H9 (cell line): ENCODE results near the gene GFRA1. TPM values are rescaled to one million over a fixed set of nuclear protein-coding genes. Genes with fewer than 3 reads are reported as not detected.

ENCODE experiments used
- DNase-seq: peaks from one replicate; pipeline ENCODE4 v3.0.0-alpha.2; 2017
- H2AFZ ChIP-seq: one replicate; pipeline ENCODE4 v1.6.1; 2013; ENCODE audit warnings: mild to moderate bottlenecking, low read length, control low read depth, moderate library complexity
- H2AK5ac ChIP-seq: 2 replicates; pipeline ENCODE4 v1.6.1; 2013; ENCODE audit warnings: low read length, control low read depth, mixed read lengths; ENCODE audit not compliant: insufficient read length
- H2BK120ac ChIP-seq: one replicate; pipeline ENCODE4 v1.6.1; 2013; ENCODE audit warnings: low read depth, mild to moderate bottlenecking, low read length, control low read depth, inconsistent platforms; ENCODE audit not compliant: poor library complexity, severe bottlenecking
- H2BK12ac ChIP-seq: 2 replicates; pipeline ENCODE4 v1.6.1; 2013; ENCODE audit warnings: low read length, control low read depth, mixed read lengths, low read depth; ENCODE audit not compliant: insufficient read length
- H2BK15ac ChIP-seq: 2 replicates; pipeline ENCODE4 v1.6.1; 2013; ENCODE audit warnings: low read depth, low read length, control low read depth
- H2BK20ac ChIP-seq: one replicate; pipeline ENCODE4 v1.6.1; 2013; ENCODE audit warnings: low read depth, mild to moderate bottlenecking, low read length, control low read depth, inconsistent platforms; ENCODE audit not compliant: poor library complexity, severe bottlenecking
- H2BK5ac ChIP-seq: 2 replicates; pipeline ENCODE4 v1.6.1; 2013; ENCODE audit warnings: low read length, control low read depth, mixed read lengths; ENCODE audit not compliant: insufficient read length
- H3K14ac ChIP-seq: 2 replicates; pipeline ENCODE4 v1.6.1; 2013; ENCODE audit warnings: low read length, control low read depth; ENCODE audit not compliant: insufficient read depth
- H3K18ac ChIP-seq: 2 replicates; pipeline ENCODE4 v1.6.1; 2013; ENCODE audit warnings: low read depth, mild to moderate bottlenecking, mixed read lengths, low read length, control low read depth; ENCODE audit not compliant: insufficient read length
- H3K23ac ChIP-seq: 2 replicates; pipeline ENCODE4 v1.6.1; 2013; ENCODE audit warnings: low read length, control low read depth, mixed read lengths, low read depth; ENCODE audit not compliant: insufficient read length
- H3K23me2 ChIP-seq: 2 replicates; pipeline ENCODE4 v1.6.1; 2013; ENCODE audit warnings: low read depth, mild to moderate bottlenecking, mixed read lengths, low read length, control low read depth; ENCODE audit not compliant: insufficient read length, poor library complexity, severe bottlenecking
- H3K27ac ChIP-seq: 2 replicates; pipeline ENCODE4 v1.5.1; 2013; ENCODE audit warnings: low read length, control low read depth, mixed read lengths, low read depth; ENCODE audit not compliant: insufficient read length
- H3K27me3 ChIP-seq: 2 replicates; pipeline ENCODE4 v1.6.1; 2013; ENCODE audit warnings: low read length, control low read depth, inconsistent platforms; ENCODE audit not compliant: insufficient read depth
- H3K4ac ChIP-seq: 2 replicates; pipeline ENCODE4 v1.6.1; 2013; ENCODE audit warnings: low read depth, mild to moderate bottlenecking, control low read depth, inconsistent platforms, low read length, moderate library complexity
- H3K4me1 ChIP-seq: 2 replicates; pipeline ENCODE4 v1.6.1; 2013; ENCODE audit warnings: low read length, control low read depth, inconsistent platforms; ENCODE audit not compliant: insufficient read depth
- H3K4me2 ChIP-seq: 2 replicates; pipeline ENCODE4 v1.6.1; 2013; ENCODE audit warnings: low read length, control low read depth, mixed read lengths; ENCODE audit not compliant: insufficient read length, insufficient read depth
- H3K56ac ChIP-seq: 2 replicates; pipeline ENCODE4 v1.6.1; 2013; ENCODE audit warnings: low read depth, mild to moderate bottlenecking, mixed read lengths, low read length, control low read depth; ENCODE audit not compliant: insufficient read length
- H3K79me1 ChIP-seq: 2 replicates; pipeline ENCODE4 v1.6.1; 2013; ENCODE audit warnings: low read depth, mild to moderate bottlenecking, moderate library complexity, low read length, control low read depth, inconsistent platforms; ENCODE audit not compliant: insufficient read depth, poor library complexity, severe bottlenecking
- H3K79me2 ChIP-seq: 2 replicates; pipeline ENCODE4 v1.6.1; 2013; ENCODE audit warnings: low read length, control low read depth, inconsistent platforms; ENCODE audit not compliant: insufficient read depth
- H3K9ac ChIP-seq: 2 replicates; pipeline ENCODE4 v1.6.1; 2013; ENCODE audit warnings: low read length, control low read depth, mixed read lengths; ENCODE audit not compliant: insufficient read length; ENCODE audit errors: extremely low read depth
- H3K9me3 ChIP-seq: one replicate; pipeline ENCODE4 v1.6.1; 2013; ENCODE audit warnings: low read depth, low read length, inconsistent platforms; ENCODE audit not compliant: control insufficient read depth
- H3T11ph ChIP-seq: one replicate; pipeline ENCODE4 v1.6.1; 2013; ENCODE audit warnings: mild to moderate bottlenecking, low read length, control low read depth, inconsistent platforms
- H4K20me1 ChIP-seq: one replicate; pipeline ENCODE4 v1.6.1; 2013; ENCODE audit not compliant: control insufficient read depth, insufficient read length, insufficient read depth
- H4K5ac ChIP-seq: 2 replicates; pipeline ENCODE4 v1.6.1; 2013; ENCODE audit warnings: low read depth, mild to moderate bottlenecking, mixed read lengths, low read length, control low read depth; ENCODE audit not compliant: insufficient read length
- H4K8ac ChIP-seq: replicated peaks from 2 replicates; pipeline ENCODE4 v1.6.1; 2013; ENCODE audit warnings: low read length, control low read depth, mixed read lengths, low read depth; ENCODE audit not compliant: insufficient read length
- H4K91ac ChIP-seq: 2 replicates; pipeline ENCODE4 v1.6.1; 2013; ENCODE audit warnings: low read depth, mild to moderate bottlenecking, moderate library complexity, mixed read lengths, low read length, control low read depth; ENCODE audit not compliant: insufficient read length
- H3K27ac Mint-ChIP-seq, 3 experiments: 2 replicates in 2 of 3; 3 replicates in 1 of 3; pipeline ENCODE4 v1.8.0; 2020 to 2021; ENCODE audit warnings: mixed read lengths in 3 of 3, mild to moderate bottlenecking in 1 of 3, moderate library complexity in 1 of 3
- H3K27me3 Mint-ChIP-seq: 2 replicates; pipeline ENCODE4 v1.8.0; 2021; ENCODE audit warnings: low read depth, mild to moderate bottlenecking, moderate library complexity, mixed read lengths
- H3K36me3 Mint-ChIP-seq, 3 experiments: 2 replicates in 2 of 3; 3 replicates in 1 of 3; pipeline ENCODE4 v1.8.0; 2020 to 2021; ENCODE audit warnings: low read depth in 3 of 3, mixed read lengths in 3 of 3; ENCODE audit not compliant: insufficient read depth in 1 of 3
- H3K4me1 Mint-ChIP-seq, 2 experiments: 2 replicates each; pipeline ENCODE4 v1.8.0; 2020; ENCODE audit warnings: mixed read lengths in 2 of 2
- H3K4me3 Mint-ChIP-seq, 2 experiments: 2 replicates in 1 of 2; 3 replicates in 1 of 2; pipeline ENCODE4 v1.8.0; 2020 to 2021; ENCODE audit warnings: mild to moderate bottlenecking in 2 of 2, mixed read lengths in 2 of 2, moderate library complexity in 1 of 2
- H3K9me3 Mint-ChIP-seq, 2 experiments: 2 replicates in 1 of 2; 3 replicates in 1 of 2; pipeline ENCODE4 v1.8.0; 2020; ENCODE audit warnings: mild to moderate bottlenecking in 2 of 2, mixed read lengths in 2 of 2, moderate library complexity in 1 of 2
- WGBS: extraction: QIAGEN DNeasy Blood & Tissue Kit; methylation state at CpG from one replicate; pipeline ENCODE4 v1.1.7; 2013; ENCODE audit warnings: missing lambda C conversion rate, low lambda C conversion rate, mixed read lengths; ENCODE audit not compliant: insufficient read length; ENCODE audit errors: extremely low coverage; 5-methylcytosine and 5-hydroxymethylcytosine counted together
- total RNA-seq: library from RNA; stranded (reverse); gene quantifications from 2 replicates; pipeline ENCODE4 v1.2.1, GENCODE V29; 2021
- TF ChIP-seq, protein P1 (sequence below): fragments of 200-600 bp; sonication (generic); conservative IDR thresholded peaks from 3 replicates; pipeline ENCODE4 v1.8.0; 2021; ENCODE audit warnings: antibody characterized with exemption, mild to moderate bottlenecking

The GFRA1 gene
- total RNA-seq, 1 experiment from 2014 or later = 0.24 TPM

DNA sequence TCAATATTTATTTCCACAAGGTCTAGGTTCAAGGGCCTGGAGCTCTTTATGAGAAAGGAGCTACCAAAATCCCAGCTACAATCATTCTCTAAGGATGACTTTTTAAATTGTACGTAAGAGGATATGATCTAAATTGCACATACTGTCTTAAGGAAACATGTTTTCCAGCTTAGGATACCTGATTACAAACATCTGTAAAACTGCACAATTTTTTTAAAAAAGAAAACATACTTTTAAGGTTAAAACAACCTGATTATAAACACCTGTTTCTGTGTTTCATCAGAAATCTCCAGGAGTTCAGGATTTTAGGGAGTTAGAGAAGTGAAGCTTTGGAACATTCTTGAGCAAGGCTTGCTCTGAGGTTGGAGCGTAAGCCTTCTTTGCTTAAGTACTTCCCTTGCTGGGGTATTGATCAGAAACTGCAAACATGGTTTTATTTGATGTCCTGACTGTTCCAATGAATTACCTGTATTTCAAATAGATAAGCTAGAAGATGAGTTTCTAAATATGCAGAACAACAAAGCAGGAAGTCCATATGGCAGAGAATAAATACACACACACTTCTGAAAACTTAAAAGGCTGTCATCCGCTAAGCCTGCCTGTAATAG lies 248.6 kb downstream of the GFRA1 start:
- Histone ChIP-seq H3K27me3 (no peaks in the 10 kb centered on the region), H3K79me1 (no peaks in the 10 kb centered on the region), H2AFZ (no peak overlapping the region), H3K14ac (no peak overlapping the region), H3T11ph (no peak overlapping the region), H2BK5ac (no peak overlapping the region), H4K5ac (no peak overlapping the region), H3K18ac (no peak overlapping the region), H3K27ac (no peak overlapping the region), H3K79me2 (no peaks in the 10 kb centered on the region), H3K23me2 (no peaks in the 10 kb centered on the region), H3K4ac (no peak overlapping the region), H3K4me2 (no peak overlapping the region), H3K23ac (no peak overlapping the region), H4K8ac (no peak overlapping the region), H4K20me1 (no peaks in the 10 kb centered on the region), H3K9ac (no peak overlapping the region), H2BK15ac (no peak overlapping the region), H3K9me3 (no peaks in the 10 kb centered on the region), H2BK120ac (no peak overlapping the region), H2BK12ac (no peak overlapping the region), H2BK20ac (no peak overlapping the region), H3K56ac (no peak overlapping the region), H3K4me1 (no peaks in the 10 kb centered on the region), H4K91ac (no peak overlapping the region), H2AK5ac (no peak overlapping the region)
- Mint-ChIP-seq H3K4me1 (no peaks in the 10 kb centered on the region), H3K4me3 (no peak overlapping the region), H3K27me3 (no peaks in the 10 kb centered on the region; the same call in 1 of the 2 replicates), H3K36me3 (peaks cover 0 to 9% (median 0%) of the 10 kb centered on the region in 3 experiments; a peak in 3 of 7 replicates), H3K27ac (no peak overlapping the region), H3K9me3 (peaks cover 5 to 6% of the 10 kb centered on the region in 2 experiments; a peak in 2 of 5 replicates)
- no peak for DNase-seq
- no CpG with 5 or more reads among the region's 3 CpGs for WGBS
- TF ChIP-seq, protein P1, sequence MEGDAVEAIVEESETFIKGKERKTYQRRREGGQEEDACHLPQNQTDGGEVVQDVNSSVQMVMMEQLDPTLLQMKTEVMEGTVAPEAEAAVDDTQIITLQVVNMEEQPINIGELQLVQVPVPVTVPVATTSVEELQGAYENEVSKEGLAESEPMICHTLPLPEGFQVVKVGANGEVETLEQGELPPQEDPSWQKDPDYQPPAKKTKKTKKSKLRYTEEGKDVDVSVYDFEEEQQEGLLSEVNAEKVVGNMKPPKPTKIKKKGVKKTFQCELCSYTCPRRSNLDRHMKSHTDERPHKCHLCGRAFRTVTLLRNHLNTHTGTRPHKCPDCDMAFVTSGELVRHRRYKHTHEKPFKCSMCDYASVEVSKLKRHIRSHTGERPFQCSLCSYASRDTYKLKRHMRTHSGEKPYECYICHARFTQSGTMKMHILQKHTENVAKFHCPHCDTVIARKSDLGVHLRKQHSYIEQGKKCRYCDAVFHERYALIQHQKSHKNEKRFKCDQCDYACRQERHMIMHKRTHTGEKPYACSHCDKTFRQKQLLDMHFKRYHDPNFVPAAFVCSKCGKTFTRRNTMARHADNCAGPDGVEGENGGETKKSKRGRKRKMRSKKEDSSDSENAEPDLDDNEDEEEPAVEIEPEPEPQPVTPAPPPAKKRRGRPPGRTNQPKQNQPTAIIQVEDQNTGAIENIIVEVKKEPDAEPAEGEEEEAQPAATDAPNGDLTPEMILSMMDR = no peak
